ENCODE measurements around the gene ZSWIM2. TPM values are rescaled to one million over a fixed set of nuclear protein-coding genes. Genes with fewer than 3 reads are reported as not detected.

Gene ZSWIM2
- total RNA-seq, 2 experiments from 2014 or later, result not detected

DNA sequence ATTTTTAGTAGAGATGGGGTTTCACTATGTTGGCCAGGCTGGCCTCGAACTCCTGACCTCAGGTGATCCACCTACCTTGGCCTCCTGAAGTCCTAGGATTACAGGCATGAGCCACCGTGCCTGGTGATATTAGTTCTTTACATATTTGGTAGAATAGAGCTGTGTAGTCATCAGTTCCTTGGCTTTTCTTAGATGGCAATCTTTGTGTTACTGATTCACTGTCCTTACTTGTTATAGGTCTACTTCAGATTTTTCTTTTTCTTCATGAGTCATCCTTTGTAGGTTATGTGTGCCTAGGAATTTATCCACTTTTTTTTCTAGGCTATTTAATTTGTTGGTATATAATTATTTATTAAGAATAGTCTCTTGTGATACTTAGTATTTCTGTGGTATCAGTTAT is 30.3 kb upstream of the ZSWIM2 start:
- no peak for DNase-seq
- H3K4me3 Mint-ChIP-seq, result no peak overlapping the region
- ChIA-PET CTCF (no interaction called here), POLR2A (no interaction called here)
- H3K4me1 Mint-ChIP-seq, result no peaks in the 10 kb centered on the region
- no peaks in the 10 kb centered on the region for H3K36me3 Mint-ChIP-seq (ENCODE audit: low read depth)
- H3K27me3 Mint-ChIP-seq, result no peaks in the 10 kb centered on the region
- H3K9me3 Mint-ChIP-seq, result no peaks in the 10 kb centered on the region
- no peak overlapping the region for H3K27ac Mint-ChIP-seq

DNA sequence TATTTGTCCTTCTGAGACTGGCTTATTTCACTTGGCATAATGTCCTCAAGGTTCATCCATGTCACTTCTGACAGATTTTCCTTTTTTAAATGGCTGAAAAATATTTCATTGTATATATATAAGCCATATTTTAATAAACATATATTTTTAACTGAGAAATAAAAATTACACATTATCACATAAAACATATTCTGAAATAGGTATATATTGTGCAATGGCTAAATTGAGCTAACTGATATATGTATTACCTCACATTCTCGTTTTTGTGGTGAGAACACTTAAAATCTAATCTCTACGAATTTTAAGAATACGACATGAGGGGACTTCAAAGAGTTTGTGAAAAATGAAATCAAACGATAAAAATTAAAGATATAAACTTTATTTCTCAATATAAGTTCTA is 25.7 kb upstream of the ZSWIM2 start:
- POLR2A ChIA-PET, result no interaction called here
- Mint-ChIP-seq H3K4me3 (no peak overlapping the region), H3K4me1 (no peaks in the 10 kb centered on the region), H3K27me3 (no peaks in the 10 kb centered on the region), H3K36me3 (ENCODE audit: low read depth) (no peaks in the 10 kb centered on the region), H3K9me3 (no peaks in the 10 kb centered on the region), H3K27ac (no peak overlapping the region)
- DNase-seq, result no peak
- CTCF ChIA-PET, result no interaction called here

DNA sequence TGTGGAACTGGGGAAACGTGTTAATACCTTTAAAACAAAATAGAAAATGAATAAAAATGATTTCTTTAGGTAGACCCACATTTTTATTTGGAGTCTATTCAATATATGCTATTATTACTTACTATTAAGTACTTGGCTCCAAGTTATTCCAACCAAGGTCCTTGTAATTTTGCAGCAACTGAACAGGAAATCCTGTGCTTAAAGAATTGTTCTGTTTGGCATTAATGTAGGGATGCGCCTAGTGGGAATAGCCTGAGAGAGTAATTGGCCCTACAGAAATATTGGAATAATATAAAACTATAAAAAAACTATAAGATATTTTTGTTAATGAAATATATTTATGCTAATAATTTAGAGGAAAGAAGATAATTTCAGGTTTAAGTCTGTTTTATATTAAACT is 22.9 kb upstream of the ZSWIM2 start:
- Mint-ChIP-seq H3K27me3 (no peaks in the 10 kb centered on the region), H3K4me3 (no peak overlapping the region), H3K4me1 (no peaks in the 10 kb centered on the region), H3K9me3 (no peaks in the 10 kb centered on the region), H3K36me3 (ENCODE audit: low read depth) (no peaks in the 10 kb centered on the region), H3K27ac (no peak overlapping the region)
- no peak for DNase-seq
- POLR2A ChIA-PET, result no interaction called here
- CTCF ChIA-PET, result no interaction called here

DNA sequence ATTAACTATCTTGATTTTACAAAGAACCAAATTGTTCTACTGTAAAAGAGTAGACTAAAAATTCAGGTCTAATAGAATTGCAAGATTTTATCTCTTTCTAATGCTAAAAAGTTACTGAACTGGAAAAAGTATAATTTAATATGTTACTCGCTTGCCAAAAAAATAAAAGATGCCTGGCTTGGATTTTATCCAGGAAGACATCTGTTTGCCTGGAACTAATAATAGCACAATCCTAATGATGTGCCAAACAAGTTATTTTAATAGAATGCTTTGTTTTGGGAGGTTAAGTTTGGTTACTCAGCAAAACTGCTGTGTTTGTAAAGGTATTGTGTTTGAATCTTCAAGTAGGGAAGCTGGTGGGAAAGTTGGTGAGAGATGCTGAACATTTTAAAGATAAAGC is 19.4 kb upstream of the ZSWIM2 start:
- DNase-seq, result no peak
- no peaks in the 10 kb centered on the region for H3K36me3 Mint-ChIP-seq (ENCODE audit: low read depth)
- H3K27me3 Mint-ChIP-seq, result no peaks in the 10 kb centered on the region
- no peak overlapping the region for H3K27ac Mint-ChIP-seq
- no peaks in the 10 kb centered on the region for H3K4me1 Mint-ChIP-seq
- ChIA-PET POLR2A (no interaction called here), CTCF (no interaction called here)
- H3K4me3 Mint-ChIP-seq, result no peak overlapping the region
- H3K9me3 Mint-ChIP-seq, result no peaks in the 10 kb centered on the region

GRCh38 chr2:186862869-186863709 is 14.1 kb upstream of the ZSWIM2 start:
- Mint-ChIP-seq H3K9me3 (no peaks in the 10 kb centered on the region), H3K4me1 (no peaks in the 10 kb centered on the region), H3K27ac (no peak overlapping the region), H3K27me3 (no peaks in the 10 kb centered on the region), H3K4me3 (no peak overlapping the region), H3K36me3 (ENCODE audit: low read depth) (no peaks in the 10 kb centered on the region)
- no peak for DNase-seq
- CTCF ChIA-PET, result no interaction called here
- POLR2A ChIA-PET, result no interaction called here

GRCh38 chr2:186855216-186855615 is 6.2 kb upstream of the ZSWIM2 start:
- Mint-ChIP-seq H3K27me3 (no peaks in the 10 kb centered on the region), H3K36me3 (ENCODE audit: low read depth) (no peaks in the 10 kb centered on the region), H3K27ac (no peak overlapping the region), H3K4me1 (no peaks in the 10 kb centered on the region), H3K9me3 (no peaks in the 10 kb centered on the region), H3K4me3 (no peak overlapping the region)
- DNase-seq, result no peak
- ChIA-PET POLR2A (no interaction called here), CTCF (no interaction called here)

- Mint-ChIP-seq H3K27me3 (peaks cover 10% of the 10 kb centered on the region), H3K4me1 (peaks cover 2% of the 10 kb centered on the region), H3K9me3 (no peaks in the 10 kb centered on the region), H3K27ac (no peak overlapping the region), H3K36me3 (ENCODE audit: low read depth) (no peaks in the 10 kb centered on the region), H3K4me3 (no peak overlapping the region)
- ChIA-PET CTCF (no interaction called here), POLR2A (no interaction called here)
- DNase-seq, result no peak
Measured at GRCh38 chr2:186853951-186854350, 5.0 kb upstream of the ZSWIM2 start.

DNA sequence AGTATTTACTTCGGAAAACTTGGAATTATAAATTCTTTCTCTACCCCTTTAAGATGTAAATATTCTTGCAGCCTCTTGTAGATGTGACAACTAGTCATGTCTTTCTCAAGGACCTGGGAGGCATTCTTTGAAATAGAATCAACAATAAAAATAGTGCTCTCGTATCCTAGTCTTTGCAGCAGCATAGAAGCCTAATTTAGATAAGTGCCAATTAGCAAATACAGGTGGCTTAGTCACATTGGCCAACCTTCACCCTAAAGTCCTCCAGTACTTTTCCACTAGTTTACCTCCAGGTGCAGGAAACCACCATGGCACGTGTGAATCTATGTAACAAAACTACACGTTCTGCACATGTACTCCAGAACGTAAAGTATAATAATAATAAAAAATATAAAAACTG is 3.5 kb upstream of the ZSWIM2 start:
- Mint-ChIP-seq H3K27ac (no peak overlapping the region), H3K27me3 (peaks cover 14% of the 10 kb centered on the region), H3K9me3 (no peaks in the 10 kb centered on the region), H3K4me1 (peaks cover 2% of the 10 kb centered on the region), H3K4me3 (no peak overlapping the region), H3K36me3 (ENCODE audit: low read depth) (no peaks in the 10 kb centered on the region)
- ChIA-PET POLR2A (no interaction called here), CTCF (no interaction called here)
- DNase-seq, result no peak

DNA sequence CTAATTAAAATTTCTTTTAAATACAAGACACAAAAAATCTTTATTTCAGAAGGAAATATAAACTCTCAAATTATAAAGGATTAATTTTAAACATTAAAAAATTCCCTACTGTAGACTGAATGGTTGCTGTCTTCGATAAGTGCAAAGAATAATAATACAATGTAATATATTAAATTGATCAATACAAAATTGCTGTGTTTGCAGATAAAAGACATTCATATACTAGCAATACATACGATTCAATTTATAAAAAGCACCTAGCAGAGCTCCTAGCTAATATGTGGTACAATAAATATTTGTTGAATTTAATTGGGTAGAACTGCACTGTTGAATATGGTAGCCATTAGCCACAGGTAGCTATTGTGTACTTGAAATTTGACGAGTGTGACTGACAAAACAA is 6.6 kb downstream of the ZSWIM2 start:
- H3K27ac Mint-ChIP-seq, result no peak overlapping the region
- no peak overlapping the region for H3K4me3 Mint-ChIP-seq
- H3K4me1 Mint-ChIP-seq, result no peaks in the 10 kb centered on the region
- no peaks in the 10 kb centered on the region for H3K27me3 Mint-ChIP-seq
- ChIA-PET CTCF (no interaction called here), POLR2A (no interaction called here)
- no peak for DNase-seq
- H3K9me3 Mint-ChIP-seq, result no peaks in the 10 kb centered on the region
- H3K36me3 Mint-ChIP-seq (ENCODE audit: low read depth), result no peaks in the 10 kb centered on the region

- no peaks in the 10 kb centered on the region for H3K36me3 Mint-ChIP-seq (ENCODE audit: low read depth)
- H3K4me1 Mint-ChIP-seq, result no peaks in the 10 kb centered on the region
- no peaks in the 10 kb centered on the region for H3K27me3 Mint-ChIP-seq
- no peak for DNase-seq
- CTCF ChIA-PET, result no interaction called here
- no peak overlapping the region for H3K4me3 Mint-ChIP-seq
- H3K9me3 Mint-ChIP-seq, result no peaks in the 10 kb centered on the region
- no peak overlapping the region for H3K27ac Mint-ChIP-seq
- POLR2A ChIA-PET, result no interaction called here
Measured at GRCh38 chr2:186841940-186842339, 7.0 kb downstream of the ZSWIM2 start.

DNA sequence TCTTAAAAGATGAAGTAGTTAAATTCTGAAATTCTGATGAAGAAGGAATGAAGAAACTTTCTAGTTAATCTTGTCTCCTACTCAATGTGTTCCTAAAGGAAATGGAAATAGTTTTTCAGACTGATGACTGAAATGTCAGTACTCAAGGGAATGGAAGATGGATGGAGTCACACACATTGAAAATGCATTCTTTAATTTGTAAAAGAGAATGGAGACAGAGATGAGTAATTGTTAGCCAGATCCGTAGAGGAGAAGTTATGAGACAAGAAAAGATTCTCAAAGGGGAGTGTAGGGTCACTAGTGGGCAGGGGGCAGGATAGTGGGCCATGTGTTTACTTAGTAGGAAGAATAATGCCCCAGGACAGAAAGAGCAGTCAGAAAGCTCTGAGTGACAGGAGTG is 13.3 kb downstream of the ZSWIM2 start:
- no peak overlapping the region for H3K4me3 Mint-ChIP-seq
- H3K4me1 Mint-ChIP-seq, result no peaks in the 10 kb centered on the region
- H3K9me3 Mint-ChIP-seq, result no peaks in the 10 kb centered on the region
- no peak overlapping the region for H3K27ac Mint-ChIP-seq
- no peak for DNase-seq
- no peaks in the 10 kb centered on the region for H3K27me3 Mint-ChIP-seq
- ChIA-PET POLR2A (no interaction called here), CTCF (no interaction called here)
- H3K36me3 Mint-ChIP-seq (ENCODE audit: low read depth), result no peaks in the 10 kb centered on the region

GRCh38 chr2:186827862-186828492 is 21.0 kb downstream of the ZSWIM2 start:
- CTCF ChIA-PET, result no interaction called here
- no peak overlapping the region for H3K27ac Mint-ChIP-seq
- H3K4me1 Mint-ChIP-seq, result no peaks in the 10 kb centered on the region
- H3K36me3 Mint-ChIP-seq (ENCODE audit: low read depth), result no peaks in the 10 kb centered on the region
- no peak for DNase-seq
- H3K4me3 Mint-ChIP-seq, result no peak overlapping the region
- no peaks in the 10 kb centered on the region for H3K27me3 Mint-ChIP-seq
- POLR2A ChIA-PET, result no interaction called here
- H3K9me3 Mint-ChIP-seq, result no peaks in the 10 kb centered on the region

- CTCF ChIA-PET, result no interaction called here
- no peaks in the 10 kb centered on the region for H3K36me3 Mint-ChIP-seq (ENCODE audit: low read depth)
- no peak overlapping the region for H3K27ac Mint-ChIP-seq
- POLR2A ChIA-PET, result no interaction called here
- no peaks in the 10 kb centered on the region for H3K4me1 Mint-ChIP-seq
- no peak for DNase-seq
- H3K4me3 Mint-ChIP-seq, result no peak overlapping the region
- H3K27me3 Mint-ChIP-seq, result no peaks in the 10 kb centered on the region
- no peaks in the 10 kb centered on the region for H3K9me3 Mint-ChIP-seq
Measured at GRCh38 chr2:186827411-186827810, 21.6 kb downstream of the ZSWIM2 start.

DNA sequence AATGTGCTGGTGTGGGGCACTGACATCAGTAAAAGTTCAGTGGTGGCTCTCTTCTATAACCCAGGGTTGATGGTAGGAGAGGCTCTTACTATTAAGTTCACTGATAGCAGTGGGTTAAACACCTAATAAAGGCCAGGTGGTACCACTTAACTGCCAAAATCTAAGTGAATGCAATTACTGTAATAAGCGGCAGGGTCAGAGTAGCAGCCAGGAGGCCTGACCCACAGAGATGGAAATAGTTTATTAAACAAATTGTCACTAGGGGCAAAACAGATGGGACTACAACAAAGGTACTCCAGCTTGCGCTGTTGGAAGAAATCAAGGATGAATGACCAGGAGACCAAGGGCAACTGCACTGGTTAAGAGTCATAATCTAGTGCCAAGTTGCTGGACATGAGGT is 26.6 kb downstream of the ZSWIM2 start:
- Mint-ChIP-seq H3K27ac (no peak overlapping the region), H3K36me3 (ENCODE audit: low read depth) (no peaks in the 10 kb centered on the region), H3K4me1 (no peaks in the 10 kb centered on the region), H3K27me3 (no peaks in the 10 kb centered on the region), H3K9me3 (no peaks in the 10 kb centered on the region), H3K4me3 (no peak overlapping the region)
- DNase-seq, result no peak
- ChIA-PET POLR2A (no interaction called here), CTCF (no interaction called here)

Measured in activated CD4-positive, alpha-beta memory T cell treated with anti-CD3 and anti-CD28 coated beads, Interleukin-2, amount 10 ng/mL, durations not matched to agents 7 days and 5 days (primary cell).